HUES6 (cell line): ENCODE measurements around the gene FCHSD2.

Experiments
- H3K27ac ChIP-seq: 2 replicates; pipeline ENCODE4 v1.7.0; 2013; ENCODE audit warnings: low read depth, mild to moderate bottlenecking, low read length, inconsistent platforms
- H3K27me3 ChIP-seq: 2 replicates; pipeline ENCODE4 v1.6.1; 2013; ENCODE audit warnings: low read length; ENCODE audit not compliant: control insufficient read depth, insufficient read depth
- H3K36me3 ChIP-seq: 2 replicates; pipeline ENCODE4 v1.6.1; 2013; ENCODE audit warnings: low read length; ENCODE audit not compliant: control insufficient read depth, insufficient read depth
- H3K4me1 ChIP-seq: 2 replicates; pipeline ENCODE4 v1.6.1; 2013; ENCODE audit warnings: low read length; ENCODE audit not compliant: control insufficient read depth, insufficient read depth
- H3K4me3 ChIP-seq: 2 replicates; pipeline ENCODE4 v1.5.1; 2013; ENCODE audit warnings: low read depth, low read length
- H3K9ac ChIP-seq: one replicate; pipeline ENCODE4 v1.6.1; 2013; ENCODE audit warnings: mild to moderate bottlenecking, low read length
- H3K9me3 ChIP-seq: 2 replicates; pipeline ENCODE4 v1.6.1; 2013; ENCODE audit warnings: low read depth, low read length; ENCODE audit not compliant: control insufficient read depth, insufficient read depth

FCHSD2 gene

GRCh38 chr11:73149105-73149504, 7.0 kb upstream of the FCHSD2 start:
- Histone ChIP-seq H3K4me3 (no peak overlapping the region), H3K27me3 (no peaks in the 10 kb centered on the region), H3K9me3 (no peaks in the 10 kb centered on the region), H3K27ac (no peak overlapping the region), H3K4me1 (peaks cover 13% of the 10 kb centered on the region; the same call in 1 of the 2 replicates), H3K9ac (no peak overlapping the region), H3K36me3 (no peaks in the 10 kb centered on the region)

- H3K9me3 ChIP-seq, result no peaks in the 10 kb centered on the region
- no peak overlapping the region for H3K4me3 ChIP-seq
- no peak overlapping the region for H3K27ac ChIP-seq
- H3K36me3 ChIP-seq, result no peaks in the 10 kb centered on the region
- H3K9ac ChIP-seq, result no peak overlapping the region
- H3K4me1 ChIP-seq, result peaks cover 19% of the 10 kb centered on the region
- H3K27me3 ChIP-seq, result no peaks in the 10 kb centered on the region
Observed at GRCh38 chr11:73147771-73148681, 5.9 kb upstream of the FCHSD2 start.

- Histone ChIP-seq H3K9me3 (no peaks in the 10 kb centered on the region), H3K9ac (no peak overlapping the region), H3K36me3 (no peaks in the 10 kb centered on the region), H3K27me3 (no peaks in the 10 kb centered on the region), H3K4me1 (peaks cover 18% of the 10 kb centered on the region), H3K27ac (no peak overlapping the region), H3K4me3 (no peak overlapping the region)
Observed at GRCh38 chr11:73145986-73146575, 4.0 kb upstream of the FCHSD2 start.

GRCh38 chr11:73143126-73143838, 1.2 kb upstream of the FCHSD2 start:
- H3K27me3 ChIP-seq, result peaks cover 5% of the 10 kb centered on the region; the same call in 1 of the 2 replicates
- H3K9ac ChIP-seq, result peak overlapping the region; percentile 94
- H3K9me3 ChIP-seq, result no peaks in the 10 kb centered on the region
- no peak overlapping the region for H3K27ac ChIP-seq
- peak overlapping the region; percentile 96 for H3K4me3 ChIP-seq
- peaks cover 27% of the 10 kb centered on the region for H3K4me1 ChIP-seq
- H3K36me3 ChIP-seq, result no peaks in the 10 kb centered on the region

GRCh38 chr11:73141309-73142127, 600 bp downstream of the FCHSD2 start:
- no peaks in the 10 kb centered on the region for H3K36me3 ChIP-seq
- no peaks in the 10 kb centered on the region for H3K9me3 ChIP-seq
- peaks cover 5% of the 10 kb centered on the region; the same call in 1 of the 2 replicates for H3K27me3 ChIP-seq
- H3K27ac ChIP-seq, result peak overlapping the region; percentile 23; the same call in 1 of the 2 replicates
- peak overlapping the region; percentile 96 for H3K4me3 ChIP-seq
- peaks cover 21% of the 10 kb centered on the region for H3K4me1 ChIP-seq
- H3K9ac ChIP-seq, result peak overlapping the region; percentile 79

GRCh38 chr11:73141031-73141308, 1.1 kb downstream of the FCHSD2 start:
- H3K27me3 ChIP-seq, result peaks cover 5% of the 10 kb centered on the region; the same call in 1 of the 2 replicates
- H3K27ac ChIP-seq, result no peak overlapping the region
- no peaks in the 10 kb centered on the region for H3K36me3 ChIP-seq
- peak overlapping the region; percentile 79 for H3K9ac ChIP-seq
- peaks cover 21% of the 10 kb centered on the region for H3K4me1 ChIP-seq
- H3K9me3 ChIP-seq, result no peaks in the 10 kb centered on the region
- peak overlapping the region; percentile 96 for H3K4me3 ChIP-seq

- Histone ChIP-seq H3K9ac (peak overlapping the region; percentile 79), H3K27ac (no peak overlapping the region), H3K27me3 (peaks cover 5% of the 10 kb centered on the region; the same call in 1 of the 2 replicates)
Observed at GRCh38 chr11:73140213-73141030, 1.7 kb downstream of the FCHSD2 start.

GRCh38 chr11:73139476-73140198, 2.5 kb downstream of the FCHSD2 start:
- Histone ChIP-seq H3K27ac (no peak overlapping the region), H3K27me3 (peaks cover 5% of the 10 kb centered on the region; the same call in 1 of the 2 replicates), H3K4me3 (no peak overlapping the region), H3K4me1 (peaks cover 25% of the 10 kb centered on the region), H3K9ac (no peak overlapping the region), H3K9me3 (no peaks in the 10 kb centered on the region), H3K36me3 (no peaks in the 10 kb centered on the region)

More at GRCh38 chr11:73140213-73141030, 1.7 kb downstream of the FCHSD2 start:
- Histone ChIP-seq H3K4me3 (peak overlapping the region; percentile 96), H3K4me1 (peaks cover 25% of the 10 kb centered on the region), H3K9me3 (no peaks in the 10 kb centered on the region), H3K36me3 (no peaks in the 10 kb centered on the region)

GRCh38 chr11:73137944-73138274, 4.2 kb downstream of the FCHSD2 start:
- Histone ChIP-seq H3K4me3 (no peak overlapping the region), H3K36me3 (no peaks in the 10 kb centered on the region), H3K27me3 (peaks cover 5% of the 10 kb centered on the region; the same call in 1 of the 2 replicates), H3K4me1 (peaks cover 14% of the 10 kb centered on the region), H3K27ac (no peak overlapping the region), H3K9ac (no peak overlapping the region), H3K9me3 (no peaks in the 10 kb centered on the region)
